Neural cell (in vitro differentiated cells): ENCODE measurements around the gene ESD. TPM values are rescaled to one million over a fixed set of nuclear protein-coding genes. Genes with fewer than 3 reads are reported as not detected.

Source experiments
- H2AFZ ChIP-seq: fragments of 200-600, 300-800 bp; sonication (generic), shearing (Covaris generic); 2 replicates; pipeline ENCODE4 v1.6.0; 2014; ENCODE audit warnings: low read depth, mild to moderate bottlenecking, antibody characterized with exemption, low read length, moderate library complexity
- H3F3A ChIP-seq: fragments of 200-600 bp; shearing (Covaris generic); 2 replicates; pipeline ENCODE4 v1.6.1; 2016; ENCODE audit warnings: mild to moderate bottlenecking, moderate library complexity, mixed read lengths, antibody characterized with exemption, low read length; ENCODE audit not compliant: insufficient read depth, poor library complexity, severe bottlenecking
- H3K27ac ChIP-seq: fragments of 200-600, 300-800 bp; sonication (generic), shearing (Covaris generic); 2 replicates; pipeline ENCODE4 v1.5.1; 2014; ENCODE audit warnings: mild to moderate bottlenecking, low read length, moderate library complexity
- H3K27me3 ChIP-seq: fragments of 300-800, 200-600 bp; sonication (generic), shearing (Covaris generic); 2 replicates; pipeline ENCODE4 v1.6.0; 2014; ENCODE audit warnings: mild to moderate bottlenecking, low read depth, low read length, moderate library complexity; ENCODE audit not compliant: insufficient read depth
- H3K36me3 ChIP-seq: fragments of 300-800, 200-600 bp; sonication (generic), shearing (Covaris generic); 2 replicates; pipeline ENCODE4 v1.5.1; 2014; ENCODE audit warnings: mild to moderate bottlenecking, antibody characterized with exemption, low read length, moderate library complexity; ENCODE audit not compliant: insufficient read depth
- H3K4me2 ChIP-seq: fragments of 300-800, 200-600 bp; sonication (generic), shearing (Covaris generic); 2 replicates; pipeline ENCODE4 v1.6.0; 2014; ENCODE audit warnings: mild to moderate bottlenecking, low read length
- H3K4me3 ChIP-seq: fragments of 300-800, 200-600 bp; sonication (generic), shearing (Covaris generic); 2 replicates; pipeline ENCODE4 v1.5.1; 2014; ENCODE audit warnings: mild to moderate bottlenecking, low read length, moderate library complexity
- H3K79me2 ChIP-seq: fragments of 200-600 bp; shearing (Covaris generic); replicated peaks from 2 replicates; pipeline ENCODE4 v1.6.0; 2014; ENCODE audit warnings: mild to moderate bottlenecking, low read length, moderate library complexity; ENCODE audit not compliant: insufficient read depth
- H3K9ac ChIP-seq: fragments of 300-800, 200-600 bp; sonication (generic), shearing (Covaris generic); 2 replicates; pipeline ENCODE4 v1.6.1; 2016; ENCODE audit warnings: mild to moderate bottlenecking, low read length, mixed read lengths
- H3K9me2 ChIP-seq: fragments of 200-600 bp; shearing (Covaris generic); 2 replicates; pipeline ENCODE4 v1.6.1; 2016; ENCODE audit warnings: mild to moderate bottlenecking, low read length, mixed read lengths; ENCODE audit not compliant: insufficient read depth
- H3K9me3 ChIP-seq: fragments of 200-600, 300-800 bp; sonication (generic), shearing (Covaris generic); 2 replicates; pipeline ENCODE4 v1.6.1; 2016; ENCODE audit warnings: mild to moderate bottlenecking, mixed run types, low read length, moderate library complexity, mixed read lengths
- H4K20me1 ChIP-seq: fragments of 200-600 bp; shearing (Covaris generic); 2 replicates; pipeline ENCODE4 v1.6.1; 2016; ENCODE audit warnings: mild to moderate bottlenecking, mixed run types; ENCODE audit not compliant: insufficient read depth
- CTCF ChIP-seq: fragments of 450-650 bp; IDR thresholded peaks from 2 replicates; pipeline ENCODE4 v1.5.1; 2014; ENCODE audit warnings: antibody characterized with exemption, mild to moderate bottlenecking, moderate library complexity; ENCODE audit not compliant: poor library complexity, severe bottlenecking
- EP300 ChIP-seq: fragments of 450-650 bp; conservative IDR thresholded peaks from 2 replicates; pipeline ENCODE4 v1.6.1; 2014; ENCODE audit warnings: antibody characterized with exemption, mild to moderate bottlenecking, moderate library complexity; ENCODE audit not compliant: poor library complexity, severe bottlenecking
- EZH2 ChIP-seq: fragments of 200-600, 300-800 bp; shearing (Covaris generic), sonication (generic); IDR thresholded peaks from 2 replicates; pipeline ENCODE4 v1.6.1; 2014; ENCODE audit warnings: antibody characterized with exemption, low read length, borderline replicate concordance, mild to moderate bottlenecking; ENCODE audit not compliant: insufficient read depth, poor library complexity, severe bottlenecking
- MXI1 ChIP-seq: fragments of 450-650 bp; conservative IDR thresholded peaks from 2 replicates; pipeline ENCODE4 v1.6.1; 2014; ENCODE audit warnings: antibody characterized with exemption, mild to moderate bottlenecking; ENCODE audit not compliant: poor library complexity, severe bottlenecking
- POLR2AphosphoS5 ChIP-seq: IDR thresholded peaks from 2 replicates; pipeline ENCODE4 v1.6.1; 2012
- RAD21 ChIP-seq: fragments of 450-650 bp; conservative IDR thresholded peaks from 2 replicates; pipeline ENCODE4 v1.6.1; 2014; ENCODE audit warnings: antibody characterized with exemption, mild to moderate bottlenecking, moderate library complexity
- REST ChIP-seq: IDR thresholded peaks from 2 replicates; pipeline ENCODE4 v1.6.1; 2012; ENCODE audit warnings: borderline replicate concordance
- SMC3 ChIP-seq: fragments of 450-650 bp; conservative IDR thresholded peaks from 2 replicates; pipeline ENCODE4 v1.6.1; 2014; ENCODE audit warnings: antibody characterized with exemption, mild to moderate bottlenecking, moderate library complexity; ENCODE audit not compliant: poor library complexity
- TAF1 ChIP-seq: IDR thresholded peaks from 2 replicates; pipeline ENCODE4 v1.6.1; 2012; ENCODE audit warnings: low read depth
- polyA plus RNA-seq: library from polyadenylated mRNA; depleted of rRNA; stranded (reverse); fragments of >200 nt; gene quantifications from 2 replicates; pipeline ENCODE4 v1.2.3, GENCODE V29; 2014

The ESD gene
- polyA plus RNA-seq, 1 donor from 2014 or later: 94.6 TPM

DNA sequence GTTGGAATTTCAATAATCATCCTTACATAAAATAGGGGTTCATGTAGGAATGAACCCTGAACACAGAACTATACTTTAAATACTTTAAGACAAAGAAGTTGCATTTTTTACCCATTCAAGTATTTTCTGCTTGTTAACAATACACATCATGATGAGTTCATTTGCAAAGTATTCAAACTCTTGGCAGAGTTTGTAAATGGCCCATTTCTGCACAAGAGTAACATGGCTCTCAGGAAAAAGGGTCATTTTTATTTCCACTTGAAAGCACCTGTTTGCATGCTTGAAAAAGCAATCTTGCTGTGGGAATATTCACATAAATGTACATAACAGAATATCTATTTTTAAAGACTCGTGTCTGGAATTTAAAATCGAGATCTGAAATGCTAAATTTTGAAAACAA is 18.1 kb downstream of the ESD start:
- Histone ChIP-seq H3K27ac (no peak overlapping the region), H3K9me3 (no peaks in the 10 kb centered on the region), H3K36me3 (peaks cover 22% of the 10 kb centered on the region), H4K20me1 (no peaks in the 10 kb centered on the region), H3K9me2 (no peaks in the 10 kb centered on the region), H3K79me2 (no peaks in the 10 kb centered on the region), H3F3A (no peaks in the 10 kb centered on the region), H3K4me2 (no peak overlapping the region), H3K9ac (no peak overlapping the region), H2AFZ (no peak overlapping the region), H3K4me3 (no peak overlapping the region), H3K27me3 (no peaks in the 10 kb centered on the region)
- TF ChIP-seq POLR2AphosphoS5 (no peak), EP300 (no peak), SMC3 (no peak), TAF1 (no peak), REST (no peak), MXI1 (no peak), CTCF (no peak), RAD21 (no peak), EZH2 (no peak)

GRCh38 chr13:46778095-46778494 is 18.9 kb downstream of the ESD start:
- Histone ChIP-seq H3K36me3 (peaks cover 22% of the 10 kb centered on the region), H3K9me3 (no peaks in the 10 kb centered on the region), H2AFZ (no peak overlapping the region), H3K4me2 (no peak overlapping the region), H3K9me2 (no peaks in the 10 kb centered on the region), H3K27ac (no peak overlapping the region), H3K27me3 (no peaks in the 10 kb centered on the region), H3K9ac (no peak overlapping the region), H3K79me2 (no peaks in the 10 kb centered on the region), H3K4me3 (no peak overlapping the region), H3F3A (no peaks in the 10 kb centered on the region), H4K20me1 (no peaks in the 10 kb centered on the region)
- no peak for TF ChIP-seq RAD21
